HCT116 (cell line): ENCODE data around the gene ATM. TPM values are rescaled to one million over a fixed set of nuclear protein-coding genes. Genes with fewer than 3 reads are reported as not detected.

Experiments used
- ATAC-seq: fragments of 200-7000 bp; cut with Tn5 transposase; 2 replicates; pipeline ENCODE4 v1.9.1; 2020; ENCODE audit warnings: mild to moderate bottlenecking, moderate library complexity
- BruUV-seq: library from RNA; stranded (reverse); fragments of 400-500 nt; replicated peaks from 2 replicates; lab custom pipeline; 2021; lab: Mats Ljungman, UMichigan
- CTCF ChIA-PET: fragments of 300-600 bp; sonication (Branson Sonifier 250); formaldehyde crosslinking; loops from one replicate; lab custom pipeline; 2021; ENCODE audit warnings: antibody characterized with exemption; lab: Charles Lee
- POLR2A ChIA-PET: fragments of 300-600, 350-600 bp; sonication (Branson Sonifier 250); formaldehyde crosslinking; loops from one replicate; lab custom pipeline; 2021; ENCODE audit warnings: antibody characterized with exemption; lab: Charles Lee
- RAD21 ChIA-PET, 2 experiments: fragments of 300-600 bp; sonication (Branson Sonifier 250); formaldehyde crosslinking; loops; one replicate each; lab custom pipeline; 2023; ENCODE audit warnings: low total read pairs in 2 of 2; ENCODE audit not compliant: uncharacterized antibody in 2 of 2, unreplicated experiment in 2 of 2, low non-redundant PET in 1 of 2; lab: Charles Lee
- DNase-seq: peaks from one replicate; pipeline ENCODE4 v3.0.0-alpha.2; 2010; ENCODE audit warnings: low read depth, low spot score
- H2AFZ ChIP-seq: fragments of 200-600 bp; shearing (Covaris generic), sonication (generic); 2 replicates; pipeline ENCODE4 v1.6.1; 2017; ENCODE audit warnings: low read depth, mixed run types, mixed read lengths, antibody characterized with exemption, low read length; ENCODE audit not compliant: poor library complexity, severe bottlenecking
- H3K27ac ChIP-seq: 2 replicates; pipeline ENCODE4 v1.5.1; 2012; ENCODE audit warnings: low read depth, low read length
- H3K27me3 ChIP-seq: fragments of 200-600 bp; sonication (generic); 2 replicates; pipeline ENCODE4 v1.6.1; 2016; ENCODE audit warnings: mixed run types, low read length, mixed read lengths; ENCODE audit not compliant: insufficient read depth
- H3K36me3 ChIP-seq, 2 experiments: fragments of 200-500 bp in 1 of 2; fragments of 200-600 bp in 1 of 2; sonication (Bioruptor generic) in 1 of 2; sonication (generic) in 1 of 2; 2 replicates each; pipeline versions ENCODE4 v1.5.1 to v1.6.1; 2014 to 2016; ENCODE audit warnings: low read length in 2 of 2, inconsistent platforms in 1 of 2, mixed read lengths in 1 of 2, mixed run types in 1 of 2; ENCODE audit not compliant: insufficient read depth in 2 of 2, control insufficient read depth in 1 of 2
- H3K4me1 ChIP-seq, 2 experiments: fragments of 200-600 bp in 1 of 2; sonication (generic) in 1 of 2; 2 replicates each; pipeline versions ENCODE4 v1.5.1 to v1.6.1; 2012 to 2017; ENCODE audit warnings: low read length in 2 of 2, inconsistent platforms in 1 of 2, mild to moderate bottlenecking in 1 of 2, mixed read lengths in 1 of 2, mixed run types in 1 of 2, moderate library complexity in 1 of 2; ENCODE audit not compliant: insufficient read depth in 2 of 2, control insufficient read depth in 1 of 2
- H3K4me2 ChIP-seq: fragments of 200-600 bp; sonication (generic); 2 replicates; pipeline ENCODE4 v1.6.1; 2017; ENCODE audit warnings: mixed run types, low read length, mixed read lengths
- H3K4me3 ChIP-seq, 2 experiments: fragments of 200-600 bp in 1 of 2; sonication (generic) in 1 of 2; replicated peaks in 1 of 2; 2 replicates each; pipeline ENCODE4 v1.5.1; 2011 to 2016; ENCODE audit warnings: low read length in 2 of 2, control low read depth in 1 of 2, low read depth in 1 of 2, mild to moderate bottlenecking in 1 of 2, mixed read lengths in 1 of 2, mixed run types in 1 of 2
- H3K79me2 ChIP-seq: fragments of 200-600 bp; sonication (generic); 2 replicates; pipeline ENCODE4 v1.6.1; 2017; ENCODE audit warnings: mild to moderate bottlenecking, mixed run types, low read length, moderate library complexity, mixed read lengths; ENCODE audit not compliant: insufficient read depth
- H3K9ac ChIP-seq: fragments of 200-600 bp; sonication (generic); 2 replicates; pipeline ENCODE4 v1.6.1; 2016; ENCODE audit warnings: low read length, mixed read lengths
- H3K9me2 ChIP-seq: fragments of 200-600 bp; sonication (generic), shearing (Covaris generic); 2 replicates; pipeline ENCODE4 v1.6.1; 2017; ENCODE audit warnings: mixed run types, mild to moderate bottlenecking, moderate library complexity; ENCODE audit not compliant: insufficient read depth
- H3K9me3 ChIP-seq, 2 experiments: fragments of 200-500 bp in 1 of 2; fragments of 200-600 bp in 1 of 2; sonication (Bioruptor generic) in 1 of 2; sonication (generic) in 1 of 2; 2 replicates each; pipeline ENCODE4 v1.6.1; 2014 to 2017; ENCODE audit warnings: low read length in 2 of 2, mixed read lengths in 2 of 2, inconsistent platforms in 1 of 2, low read depth in 1 of 2, mild to moderate bottlenecking in 1 of 2, mixed run types in 1 of 2, moderate library complexity in 1 of 2; ENCODE audit not compliant: control insufficient read depth in 1 of 2, insufficient read depth in 1 of 2
- H4K20me1 ChIP-seq: fragments of 200-600 bp; sonication (generic), shearing (Covaris generic); 2 replicates; pipeline ENCODE4 v1.6.1; 2017; ENCODE audit warnings: mixed run types, mild to moderate bottlenecking, moderate library complexity; ENCODE audit not compliant: insufficient read depth
- CTCF ChIP-seq, 3 experiments: fragments of 200-600 bp in 1 of 3; sonication (generic) in 1 of 3; IDR thresholded peaks in 2 of 3; conservative IDR thresholded peaks in 1 of 3; 2 replicates each; pipeline ENCODE4 v1.5.1; 2012 to 2017; ENCODE audit warnings: low read depth in 2 of 3, low read length in 2 of 3, antibody characterized with exemption in 1 of 3, borderline replicate concordance in 1 of 3, control low read depth in 1 of 3, mild to moderate bottlenecking in 1 of 3, mixed read lengths in 1 of 3, mixed run types in 1 of 3, moderate library complexity in 1 of 3; ENCODE audit not compliant: insufficient read depth in 1 of 3
- EZH2phosphoT487 ChIP-seq: fragments of 200-600 bp; IDR thresholded peaks from 2 replicates; pipeline ENCODE4 v1.6.1; 2018; ENCODE audit warnings: antibody characterized with exemption, borderline replicate concordance
- JUND ChIP-seq: IDR thresholded peaks from 2 replicates; pipeline ENCODE4 v1.6.1; 2012
- POLR2A ChIP-seq: IDR thresholded peaks from 2 replicates; pipeline ENCODE4 v1.7.0; 2011; ENCODE audit warnings: borderline replicate concordance; ENCODE audit not compliant: insufficient read depth, insufficient read length; ENCODE audit errors: extremely low read depth
- SRF ChIP-seq: IDR thresholded peaks from 2 replicates; pipeline ENCODE4 v1.6.1; 2012; ENCODE audit warnings: low read depth
- TCF7L2 ChIP-seq: IDR thresholded peaks from 2 replicates; pipeline ENCODE4 v1.7.0; 2011; ENCODE audit warnings: borderline replicate concordance, inconsistent platforms; ENCODE audit not compliant: insufficient read depth, insufficient read length; ENCODE audit errors: extremely low read depth
- ZBTB33 ChIP-seq: IDR thresholded peaks from 2 replicates; pipeline ENCODE4 v1.6.1; 2011; ENCODE audit warnings: mild to moderate bottlenecking, low read length, moderate library complexity; ENCODE audit not compliant: insufficient replicate concordance; ENCODE audit errors: extremely low read depth
- intact Hi-C: fragments of 100-400 bp; cut with micrococcal nuclease; formaldehyde crosslinking; loops from 2 replicates; pipeline ENCODE4 v1.10.0; 2022
- total RNA-seq: library from RNA; stranded (reverse); gene quantifications from one replicate; pipeline ENCODE4 v1.2.1, GENCODE V29; 2021; ENCODE audit not compliant: unreplicated experiment
- TF ChIP-seq, protein P1 (sequence below): IDR thresholded peaks from 2 replicates; pipeline ENCODE4 v1.6.1; 2012

The ATM gene
- total RNA-seq, 1 experiment from 2014 or later: 32.2 TPM

GRCh38 chr11:108324587-108324986 lies 101.7 kb downstream of the ATM start:
- intact Hi-C loops: no loop called here
- POLR2A ChIA-PET: no interaction called here

GRCh38 chr11:108333403-108333899 lies 110.6 kb downstream of the ATM start:
- no peaks in the 10 kb centered on the region for H3K79me2 ChIP-seq
- H2AFZ ChIP-seq: no peak overlapping the region
- no peak overlapping the region for H3K4me2 ChIP-seq
- no peak overlapping the region for H3K9ac ChIP-seq
- no peak for ATAC-seq
- H3K9me3 ChIP-seq: no peaks in the 10 kb centered on the region
- H3K27ac ChIP-seq: no peak overlapping the region
- intact Hi-C loops: no loop called here
- H3K27me3 ChIP-seq: no peaks in the 10 kb centered on the region
- RAD21 ChIA-PET: no interaction called here
- no peaks in the 10 kb centered on the region for H3K4me1 ChIP-seq
- CTCF ChIA-PET: no interaction called here
- no peak for DNase-seq
- BruUV-seq: no TSS peak
- H4K20me1 ChIP-seq: no peaks in the 10 kb centered on the region
- H3K4me3 ChIP-seq: no peak overlapping the region
- no peaks in the 10 kb centered on the region for H3K9me2 ChIP-seq
- H3K36me3 ChIP-seq: peaks cover 12 to 22% of the 10 kb centered on the region in 2 experiments; a peak in 3 of 4 replicates
- POLR2A ChIA-PET: no interaction called here
- TF ChIP-seq, protein P1, sequence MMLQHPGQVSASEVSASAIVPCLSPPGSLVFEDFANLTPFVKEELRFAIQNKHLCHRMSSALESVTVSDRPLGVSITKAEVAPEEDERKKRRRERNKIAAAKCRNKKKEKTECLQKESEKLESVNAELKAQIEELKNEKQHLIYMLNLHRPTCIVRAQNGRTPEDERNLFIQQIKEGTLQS: no peak
- TF ChIP-seq CTCF (IDR thresholded peaks at IDR 0.05 in 2 of 3, conservative IDR thresholded peaks at IDR 0.05 in 1 of 3; ENCODE audit: borderline replicate concordance in 1 of 3, insufficient read depth in 1 of 3, low read depth in 2 of 3, low read length in 2 of 3): no peak
- TF ChIP-seq JUND: no peak
- no peak for TF ChIP-seq POLR2A
- TF ChIP-seq SRF: no peak
- TF ChIP-seq EZH2phosphoT487: no peak
- TF ChIP-seq ZBTB33: no peak

More at GRCh38 chr11:108324587-108324986, 101.7 kb downstream of the ATM start:
- RAD21 ChIA-PET: no interaction called here
- no TSS peak for BruUV-seq
- H4K20me1 ChIP-seq: no peaks in the 10 kb centered on the region
- no peak overlapping the region for H3K9ac ChIP-seq
- H3K4me3 ChIP-seq: no peak overlapping the region
- H3K36me3 ChIP-seq: peaks cover 8 to 15% of the 10 kb centered on the region in 2 experiments; a peak in 2 of 4 replicates
- H3K79me2 ChIP-seq: no peaks in the 10 kb centered on the region
- H3K27me3 ChIP-seq: no peaks in the 10 kb centered on the region
- no peak overlapping the region for H2AFZ ChIP-seq
- TF ChIP-seq TCF7L2 (no peak), ZBTB33 (no peak)
- TF ChIP-seq, all 23 proteins: peak for 0
- 0 out of 4 replicates have a peak, but pooled peaks cover 0 to 3% of the 10 kb centered on the region in 2 experiments for H3K4me1 ChIP-seq
- H3K9me3 ChIP-seq: no peaks in the 10 kb centered on the region
- no peak for ATAC-seq
- DNase-seq: no peak
- H3K9me2 ChIP-seq: no peaks in the 10 kb centered on the region
- no peak overlapping the region for H3K27ac ChIP-seq
- H3K4me2 ChIP-seq: no peak overlapping the region
- CTCF ChIA-PET: no interaction called here
